SU-DHL-6 (cell line): Measurements from ENCODE around the gene SAG.

ENCODE experiments used
- CTCF ChIP-seq: fragments of 200-600 bp; sonication (generic); IDR thresholded peaks from one replicate; pipeline ENCODE4 v1.5.1; 2017; ENCODE audit warnings: antibody characterized with exemption, mild to moderate bottlenecking, low read length, moderate library complexity; ENCODE audit not compliant: insufficient read depth, poor library complexity, severe bottlenecking
- EZH2phosphoT487 ChIP-seq: fragments of 200-600 bp; sonication (generic), shearing (Covaris generic); conservative IDR thresholded peaks from 2 replicates; pipeline ENCODE4 v1.6.1; 2018; ENCODE audit warnings: mild to moderate bottlenecking, antibody characterized with exemption, low read length, moderate library complexity, mixed read lengths

- no peak for TF ChIP-seq CTCF
- TF ChIP-seq EZH2phosphoT487: no peak
Measured at GRCh38 chr2:233395687-233396086, 88.1 kb downstream of the SAG start.
